NCI-H2227 (cell line): Measurements from ENCODE around the gene AHNAK2.
"Not testable (repeated sequence)": the region's sequence is repeated elsewhere in the genome, so short reads cannot be mapped to it uniquely, and the experiment has no call there.

Experiments used
- DNase-seq: peaks from one replicate; lab custom pipeline; 2025; ENCODE audit not compliant: unreplicated experiment; lab: John Stamatoyannopoulos, UW

The AHNAK2 gene

GRCh38 chr14:104977681-104978653 lies at the start of gene AHNAK2:
TSS of gene AHNAK2 (minus strand) at chr14:104978374. CDS start at chr14:104978237, 137 bp downstream.
- DNase-seq, result peak; percentile 90

- DNase-seq, result not testable (repeated sequence)
Measured at GRCh38 chr14:105027718-105028117, 49.5 kb upstream of the AHNAK2 start.

GRCh38 chr14:105026802-105027563 lies 48.8 kb upstream of the AHNAK2 start:
- no peak for DNase-seq

GRCh38 chr14:105026033-105026785 lies 48.0 kb upstream of the AHNAK2 start:
- DNase-seq, result no peak

GRCh38 chr14:105025429-105025828 lies 47.3 kb upstream of the AHNAK2 start:
- no peak for DNase-seq

- DNase-seq, result no peak
Measured at GRCh38 chr14:105023791-105024480, 45.8 kb upstream of the AHNAK2 start.

- no peak for DNase-seq
Measured at GRCh38 chr14:105023144-105023543, 45.0 kb upstream of the AHNAK2 start.

GRCh38 chr14:105022276-105022670 lies 44.1 kb upstream of the AHNAK2 start:
- DNase-seq, result no peak

GRCh38 chr14:105021656-105022275 lies 43.6 kb upstream of the AHNAK2 start:
- DNase-seq, result peak; percentile 83

GRCh38 chr14:105020815-105021655 lies 42.9 kb upstream of the AHNAK2 start, which contains the start of gene CDCA4:
TSS of gene CDCA4 (minus strand) at chr14:105021083. CDS start at chr14:105011929, 9,154 bp downstream.
- DNase-seq, result peak; percentile 100

GRCh38 chr14:105019861-105020814 lies 42.0 kb upstream of the AHNAK2 start:
- peak; percentile 62 for DNase-seq

- DNase-seq, result no peak
Measured at GRCh38 chr14:105018414-105018813, 40.2 kb upstream of the AHNAK2 start.

GRCh38 chr14:105015905-105016304 lies 37.7 kb upstream of the AHNAK2 start:
- DNase-seq, result no peak

- DNase-seq, result no peak
Measured at GRCh38 chr14:105015242-105015641, 37.1 kb upstream of the AHNAK2 start.

GRCh38 chr14:105014631-105015030 lies 36.5 kb upstream of the AHNAK2 start:
- no peak for DNase-seq

GRCh38 chr14:105014032-105014431 lies 35.9 kb upstream of the AHNAK2 start:
- no peak for DNase-seq

- no peak for DNase-seq
Measured at GRCh38 chr14:105013150-105013785, 35.1 kb upstream of the AHNAK2 start.
